ENCODE results near the gene WIPF3.

The WIPF3 gene

DNA sequence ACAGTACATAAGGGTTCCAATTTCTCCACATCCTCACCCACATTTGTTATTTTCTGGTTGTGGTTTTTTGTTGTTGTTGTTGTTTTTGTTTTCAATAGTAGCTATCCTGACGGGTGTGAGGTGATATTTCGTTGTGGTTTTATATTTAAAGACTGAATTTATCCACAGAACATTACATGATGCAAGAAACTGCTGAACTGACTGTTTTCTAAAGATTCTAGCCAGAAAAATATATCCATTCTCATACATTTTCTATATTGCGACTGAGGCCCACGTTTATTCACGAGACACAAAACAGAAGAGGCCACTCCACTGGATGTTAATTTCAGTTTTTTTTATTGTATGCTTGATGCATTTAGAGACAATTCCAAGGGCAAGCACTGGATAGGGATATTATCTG lies 113.5 kb downstream of the WIPF3 start:
- no peak for DNase-seq

DNA sequence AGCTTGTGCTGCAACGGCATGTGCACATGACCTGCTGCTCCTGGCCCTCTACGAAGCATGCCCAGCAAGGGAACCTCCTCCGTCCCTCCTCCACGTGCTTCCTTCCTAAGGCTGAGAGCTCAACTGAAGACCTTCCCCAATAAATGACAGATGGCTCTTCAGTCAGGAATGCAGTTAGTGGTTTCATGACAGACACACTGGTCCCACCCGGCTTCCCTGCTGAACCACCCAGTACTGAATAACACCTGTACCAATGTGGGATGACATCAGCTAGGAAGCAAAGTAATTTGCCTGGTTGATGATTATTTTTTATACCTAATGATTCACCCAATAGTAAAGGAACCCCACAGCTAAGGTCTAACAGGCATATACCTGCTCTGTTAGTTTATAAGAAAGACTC lies 114.2 kb downstream of the WIPF3 start:
- DNase-seq: no peak

DNA sequence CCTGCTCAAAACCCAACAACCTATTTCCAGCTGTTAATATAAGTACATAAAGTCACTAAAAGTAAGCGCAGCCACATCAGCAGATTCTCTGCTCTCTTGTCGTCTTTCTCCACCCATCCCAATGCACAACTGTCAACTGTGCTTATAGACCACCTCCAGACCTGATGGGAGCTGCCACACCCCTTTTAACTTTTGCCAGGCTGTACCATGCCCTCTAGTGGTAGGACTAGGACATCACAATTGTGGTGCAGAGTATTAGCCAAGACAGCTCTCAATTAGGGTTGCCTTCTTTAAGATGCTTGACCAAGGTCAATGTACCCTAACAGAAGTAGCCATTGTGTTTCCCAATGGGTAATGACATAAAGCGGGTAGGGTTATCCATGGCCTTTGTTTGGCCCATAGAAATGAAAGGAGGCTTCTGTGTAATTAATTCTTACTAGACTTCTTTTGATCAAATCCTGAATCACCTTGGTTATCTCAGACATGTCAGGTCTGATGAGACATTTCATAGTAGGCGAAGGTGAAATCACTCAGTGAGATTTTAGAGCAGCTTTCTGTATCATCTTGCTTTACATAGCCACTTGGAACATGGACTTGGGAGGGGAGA lies 115.2 kb downstream of the WIPF3 start:
- no peak for DNase-seq

DNA sequence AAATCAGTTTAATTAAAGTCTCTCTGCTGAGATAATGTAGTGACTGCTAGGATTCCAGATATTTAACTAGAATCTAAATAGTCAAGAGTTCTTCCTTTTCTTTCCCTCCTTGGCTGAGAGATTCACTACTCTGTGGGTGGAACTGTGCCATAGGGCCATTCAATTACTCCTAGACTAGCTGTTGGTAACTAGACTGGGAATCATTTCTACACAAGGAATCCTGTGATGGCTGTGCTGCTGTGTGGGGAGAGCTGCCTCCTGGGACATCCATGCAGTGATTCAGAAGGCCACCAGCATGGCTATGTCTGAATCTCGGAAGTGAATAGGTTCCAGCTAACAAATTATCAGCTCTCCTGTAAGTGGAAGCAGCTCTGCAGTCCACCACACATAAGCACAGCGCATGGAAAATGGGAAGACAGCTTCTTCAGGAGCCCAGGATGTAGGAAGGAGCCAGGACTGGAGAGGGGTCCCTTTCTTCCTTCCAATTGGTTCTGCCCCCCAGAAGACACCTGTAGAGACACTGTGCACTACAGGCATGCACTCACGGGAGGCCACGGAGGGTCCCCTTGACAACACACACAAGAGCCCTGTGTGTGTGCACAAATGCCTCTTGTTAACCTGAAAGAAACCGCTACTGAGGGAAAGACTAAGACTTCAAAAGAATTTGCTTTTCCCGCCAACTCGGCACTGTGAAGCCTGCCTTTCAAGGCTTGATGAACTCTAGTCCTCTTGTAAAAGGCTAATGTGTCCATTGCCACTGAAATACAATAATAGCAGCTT lies 116.8 kb downstream of the WIPF3 start:
- DNase-seq: no peak

DNA sequence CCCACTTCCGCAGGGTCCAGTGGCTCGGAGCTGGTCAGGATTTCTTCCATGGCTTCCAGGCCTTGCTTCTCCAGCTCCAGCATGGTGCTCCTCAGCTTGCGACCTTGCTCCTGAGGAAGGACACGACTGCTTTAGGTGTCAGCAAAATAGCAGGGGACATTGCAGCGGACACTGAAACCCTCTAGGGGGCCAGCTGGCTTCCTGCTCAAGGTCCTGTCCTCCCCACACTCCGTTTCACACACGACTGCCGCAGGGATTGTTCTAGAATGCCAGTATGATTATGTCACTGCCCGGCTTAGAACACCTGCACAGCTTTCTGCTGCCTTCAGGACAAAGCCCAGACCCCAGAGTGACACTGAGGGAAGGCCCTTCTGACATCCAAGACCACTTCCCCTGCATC lies 117.7 kb downstream of the WIPF3 start:
- no peak for DNase-seq

DNA sequence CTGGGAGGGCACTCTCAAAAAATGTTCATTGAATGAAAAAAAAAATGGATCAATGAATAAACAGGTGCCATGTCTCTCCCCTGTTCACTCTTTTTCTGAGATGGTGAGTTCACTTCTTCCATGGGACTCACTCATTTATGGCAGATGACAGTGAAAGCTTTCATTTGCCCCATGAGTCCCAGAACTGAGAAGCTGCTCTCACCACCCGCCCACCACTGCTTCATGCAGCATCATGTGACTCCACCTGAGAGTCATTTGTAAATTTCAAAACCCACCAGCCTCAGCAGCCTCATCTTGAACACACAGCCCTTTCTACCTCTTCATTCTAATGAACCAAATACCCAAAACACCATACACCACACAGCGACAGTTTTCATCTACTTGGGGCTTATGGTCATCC lies 118.4 kb downstream of the WIPF3 start:
- DNase-seq: no peak

DNA sequence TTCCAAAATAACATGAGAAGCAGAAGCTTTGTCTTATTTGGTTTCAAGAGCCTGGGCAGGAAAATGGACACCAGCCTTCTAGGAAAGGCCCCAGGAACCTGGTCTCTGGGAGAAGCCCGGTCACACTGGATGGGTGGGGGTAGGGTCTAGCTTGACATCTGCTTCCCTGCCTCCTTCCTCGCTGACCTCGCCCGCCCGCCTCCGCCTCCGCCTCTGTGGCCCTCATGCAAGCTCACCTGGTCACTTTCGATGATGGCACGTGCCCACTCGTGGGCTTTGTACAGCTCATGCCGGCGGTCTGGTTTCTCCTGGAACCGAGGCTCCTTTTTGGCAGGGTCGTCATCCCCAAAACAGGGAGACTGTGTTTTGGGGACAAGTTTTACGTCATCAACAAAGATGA lies 119.9 kb downstream of the WIPF3 start:
- no peak for DNase-seq

DNA sequence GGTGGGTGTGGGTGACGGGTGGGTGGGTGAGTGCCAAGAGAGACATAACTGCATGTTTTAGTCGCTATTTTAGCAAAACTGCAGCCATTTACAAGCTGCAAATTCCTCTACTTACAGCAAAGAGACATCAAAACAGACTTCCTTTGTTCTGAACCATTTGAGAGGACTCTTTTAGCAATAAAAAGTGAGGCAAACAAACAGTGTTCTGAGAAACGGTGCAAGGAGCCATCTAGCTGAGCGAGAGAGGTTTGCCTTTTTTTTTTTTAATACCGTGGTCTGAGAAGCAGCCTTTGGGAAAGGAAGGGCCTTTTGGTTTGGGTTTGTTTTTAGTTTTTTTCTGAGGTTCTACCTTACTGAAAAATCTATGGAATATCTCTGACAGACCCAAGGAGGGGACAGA lies 120.4 kb downstream of the WIPF3 start:
- DNase-seq: no peak

DNA sequence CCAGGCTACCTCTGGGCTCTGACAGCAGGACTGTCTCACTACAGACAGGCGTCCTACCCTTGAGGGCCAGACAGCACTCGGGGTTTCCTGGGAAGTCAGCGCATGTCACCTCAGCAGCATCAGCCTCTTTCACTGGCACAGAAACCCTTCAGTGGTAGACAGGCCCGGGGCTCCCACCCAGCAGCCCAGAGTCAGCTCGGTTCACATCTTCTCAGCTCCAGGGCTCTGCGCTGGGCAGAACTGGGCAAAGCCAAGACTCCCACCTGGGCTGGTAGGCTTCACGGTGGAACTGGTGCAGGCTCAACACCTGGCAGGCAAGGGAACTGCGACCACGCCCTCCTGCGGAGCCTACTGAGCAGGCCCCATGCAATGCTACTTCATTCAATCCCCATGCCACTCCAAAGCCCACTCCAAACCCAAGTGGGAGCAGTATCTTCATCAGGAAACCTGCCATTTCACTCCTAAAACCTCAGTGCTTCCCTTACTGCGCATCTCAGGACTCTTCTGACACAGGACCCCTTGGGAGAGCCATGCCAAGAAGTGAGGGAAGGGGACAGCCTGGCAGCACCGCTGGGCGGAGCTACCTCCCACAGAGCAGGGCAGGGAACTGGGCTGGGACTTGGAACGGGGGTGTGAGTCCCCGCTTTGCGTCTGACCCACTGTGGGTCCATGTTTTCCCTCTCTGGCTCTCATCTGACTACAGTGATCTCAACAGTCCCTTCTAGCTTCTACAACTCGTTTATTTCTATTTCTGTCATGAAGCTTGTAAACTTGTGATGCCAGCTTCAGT lies 122.9 kb downstream of the WIPF3 start:
- DNase-seq: no peak

DNA sequence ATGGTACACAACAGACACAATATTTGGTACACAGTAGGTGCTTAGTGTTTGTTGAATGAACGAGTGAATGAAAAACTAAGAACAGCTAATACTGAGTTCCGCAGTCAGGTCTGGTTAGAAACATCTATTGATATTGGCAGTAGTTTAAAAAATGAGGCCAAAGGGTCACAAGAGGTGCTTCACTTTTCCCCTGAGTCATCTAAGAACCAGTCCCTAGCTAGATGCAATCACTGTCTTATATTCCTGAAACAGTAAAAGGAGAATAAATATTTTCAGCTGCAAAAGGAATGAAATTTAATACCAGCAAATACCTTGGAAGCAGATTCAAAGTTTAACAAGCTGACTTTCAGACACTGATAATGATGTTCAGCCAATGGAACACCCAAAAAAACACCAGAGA lies 128.8 kb downstream of the WIPF3 start:
- no peak for DNase-seq

DNA sequence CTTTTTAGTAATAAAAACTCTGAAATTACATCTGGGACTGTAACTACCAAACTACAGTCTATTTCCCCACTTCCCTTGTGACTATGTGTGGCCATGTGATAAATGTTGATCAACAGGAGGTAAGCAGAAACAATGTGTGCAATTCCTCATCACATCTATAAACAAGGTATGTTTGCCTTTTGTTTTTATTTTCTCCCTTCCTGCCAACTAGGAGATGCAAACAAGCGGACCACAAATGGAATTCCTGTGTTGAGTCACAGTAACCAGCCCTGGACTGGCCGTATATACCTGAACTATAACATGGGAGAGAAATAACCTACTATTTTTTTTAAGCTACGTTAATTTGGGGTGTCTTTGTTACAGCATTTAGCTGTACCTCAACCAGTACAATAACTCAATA lies 130.8 kb downstream of the WIPF3 start:
- no peak for DNase-seq

DNA sequence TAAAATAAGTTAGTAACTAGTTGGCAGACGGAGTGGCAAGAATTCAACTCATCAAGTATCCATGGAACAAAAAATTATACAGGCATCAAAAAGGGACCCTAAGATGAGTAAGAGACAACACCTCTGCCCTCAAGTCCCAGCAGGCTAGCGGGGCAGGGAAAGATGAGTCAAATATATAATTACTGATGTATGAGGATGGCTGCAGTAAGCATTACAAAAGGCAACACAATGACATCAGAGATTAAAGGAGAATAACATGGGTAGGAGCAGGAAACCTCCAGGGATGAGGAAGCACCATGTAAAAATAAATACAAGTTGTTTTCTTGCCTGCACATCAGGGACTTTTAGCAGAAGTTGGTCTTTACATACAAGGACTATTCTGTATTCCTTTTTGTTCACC lies 133.9 kb downstream of the WIPF3 start:
- no peak for DNase-seq

DNA sequence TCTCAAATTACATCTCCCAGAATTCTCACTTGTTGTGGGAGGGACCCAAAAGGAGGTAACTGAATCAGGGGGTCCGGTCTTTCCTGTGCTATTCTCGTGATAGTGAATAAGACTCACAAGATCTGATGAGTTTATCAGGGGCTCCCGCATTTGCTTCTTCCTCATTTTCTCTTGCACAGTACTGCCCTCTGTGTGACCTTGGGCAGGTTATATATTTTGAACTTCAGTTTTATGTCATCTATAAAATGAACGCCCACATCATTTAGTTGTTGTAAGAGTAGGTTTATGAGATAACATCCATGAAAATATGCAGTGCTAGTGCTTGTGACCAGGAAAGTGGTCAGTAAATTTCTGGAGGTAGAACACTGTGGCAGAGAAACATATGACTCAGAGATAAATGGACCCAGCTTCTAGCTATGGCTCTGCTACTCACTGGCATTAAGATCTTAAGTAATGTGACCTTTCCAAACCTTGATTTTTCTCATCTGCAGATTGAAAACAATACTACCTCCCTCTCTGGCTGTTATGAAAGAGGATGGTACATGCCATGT lies 139.0 kb downstream of the WIPF3 start:
- no peak for DNase-seq

DNA sequence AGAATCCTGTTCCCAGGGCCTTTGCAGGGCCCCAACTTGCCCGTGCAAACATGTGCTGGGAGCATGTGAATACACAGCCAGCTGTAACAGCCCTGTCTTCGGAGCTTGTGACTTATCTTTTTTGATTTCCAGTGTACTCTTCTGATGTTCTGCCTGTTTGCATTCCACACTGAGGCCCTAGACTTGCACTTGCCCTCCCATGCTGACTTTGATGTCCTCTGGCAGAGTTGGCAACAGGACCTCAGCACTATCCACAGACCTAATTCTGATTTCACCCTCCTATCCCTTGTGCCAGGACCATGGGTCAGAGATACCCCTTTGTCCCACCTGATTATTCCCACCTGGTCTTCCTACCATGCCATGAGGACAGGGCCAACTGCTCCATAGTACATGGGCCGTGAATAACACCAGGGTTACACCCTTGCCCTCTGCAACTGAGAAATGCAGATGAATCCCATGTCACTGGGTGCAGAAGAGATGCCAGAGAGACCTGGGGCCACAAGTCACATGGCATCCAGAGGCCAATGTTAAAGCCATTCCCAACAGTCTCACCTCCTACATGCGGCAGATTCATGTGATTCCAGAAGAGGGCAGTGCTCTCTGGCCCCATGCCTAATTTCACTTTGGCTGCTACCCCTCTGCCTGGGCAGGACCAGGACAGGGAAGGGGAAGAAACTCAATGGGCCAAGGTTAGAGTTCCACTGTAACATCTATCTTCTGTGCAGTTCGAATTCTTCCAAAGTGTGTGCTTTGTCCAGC lies 140.3 kb downstream of the WIPF3 start:
- no peak for DNase-seq

DNA sequence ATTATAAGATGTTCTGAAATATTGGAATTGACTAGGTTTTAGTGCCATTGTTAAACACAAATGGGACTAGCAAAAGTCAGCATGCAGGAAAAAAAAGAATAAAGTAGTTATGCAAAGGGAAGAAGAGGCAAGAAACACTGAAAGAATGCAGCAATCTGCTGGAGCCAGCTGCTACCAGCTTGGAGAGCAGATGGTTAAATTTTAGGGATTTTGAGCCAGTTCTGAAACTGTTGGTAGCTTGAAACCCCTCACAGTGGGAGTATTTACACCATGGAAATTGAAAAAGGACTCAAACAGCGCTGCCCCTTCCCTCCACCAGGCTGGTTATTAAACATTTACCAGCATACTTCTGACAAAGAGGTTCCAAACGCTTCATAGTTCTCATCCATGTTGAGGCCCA lies 142.3 kb downstream of the WIPF3 start:
- DNase-seq: no peak

DNA sequence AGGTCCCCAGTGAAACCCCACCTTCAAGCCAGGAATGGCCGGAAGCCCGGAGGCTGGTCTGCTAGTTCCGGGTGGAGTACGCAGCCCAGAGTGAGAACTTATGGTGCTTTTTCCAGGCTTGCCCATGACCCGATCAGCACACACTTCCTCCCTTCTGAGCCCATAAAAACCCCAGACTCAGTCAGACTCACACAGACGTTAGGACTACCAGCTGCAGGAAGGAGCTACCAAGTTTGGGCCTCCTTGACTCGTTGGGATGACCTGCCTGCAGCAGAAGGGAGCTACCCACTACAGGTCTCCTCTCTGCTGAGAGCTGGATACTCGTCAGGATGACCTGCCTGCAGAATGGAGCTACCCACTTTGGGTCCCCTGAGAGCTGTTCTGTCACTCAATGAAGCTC lies 144.2 kb downstream of the WIPF3 start:
- no peak for DNase-seq

DNA sequence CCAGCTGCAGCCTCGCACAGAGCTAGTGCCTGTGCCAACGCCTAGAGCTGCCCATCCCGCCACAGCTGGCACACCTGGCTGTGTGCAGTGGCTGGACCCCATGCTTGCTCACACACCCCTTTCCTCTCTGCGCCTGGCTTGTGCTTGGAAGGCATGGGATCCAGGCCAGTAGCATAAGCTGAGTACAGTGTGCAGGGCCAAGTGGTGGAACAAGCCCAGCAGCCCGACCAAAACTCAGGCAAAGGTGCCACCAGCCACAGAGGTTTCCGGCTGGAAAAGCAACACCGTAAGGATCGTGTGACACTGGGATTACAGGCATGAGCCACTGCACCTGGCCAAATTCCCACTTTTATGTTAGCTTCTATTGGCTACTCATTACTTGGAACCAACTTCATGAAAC lies 144.9 kb downstream of the WIPF3 start:
- DNase-seq: no peak

DNA sequence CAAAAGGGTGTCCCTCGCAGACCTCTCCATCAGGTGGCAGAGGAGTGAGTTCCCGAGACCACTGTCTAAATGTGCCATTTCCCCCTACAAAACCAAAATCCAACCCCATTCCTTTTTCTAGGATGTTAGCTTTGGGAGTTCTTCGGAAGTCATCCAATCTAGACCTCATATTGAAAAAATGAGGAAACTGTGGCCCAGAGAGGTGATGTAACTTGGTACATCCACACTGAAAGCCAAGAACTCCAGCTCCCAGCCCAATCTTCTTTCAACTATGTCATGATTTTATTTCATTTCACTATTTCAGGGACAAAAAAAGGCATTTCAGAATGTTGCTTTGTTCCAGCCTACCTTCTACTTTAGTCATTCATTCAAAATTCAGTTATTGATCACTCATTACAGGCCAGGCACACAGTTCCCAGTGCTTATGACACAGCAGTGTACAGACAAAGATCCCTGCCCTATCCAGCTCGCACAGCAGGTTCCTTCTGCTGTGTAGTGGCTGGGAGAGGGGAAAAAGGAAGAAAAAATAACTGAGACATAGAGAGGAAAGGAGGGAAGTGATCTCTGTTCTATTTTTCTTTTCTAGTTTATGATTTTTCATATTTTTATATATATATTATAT lies 147.5 kb downstream of the WIPF3 start:
- no peak for DNase-seq

DNA sequence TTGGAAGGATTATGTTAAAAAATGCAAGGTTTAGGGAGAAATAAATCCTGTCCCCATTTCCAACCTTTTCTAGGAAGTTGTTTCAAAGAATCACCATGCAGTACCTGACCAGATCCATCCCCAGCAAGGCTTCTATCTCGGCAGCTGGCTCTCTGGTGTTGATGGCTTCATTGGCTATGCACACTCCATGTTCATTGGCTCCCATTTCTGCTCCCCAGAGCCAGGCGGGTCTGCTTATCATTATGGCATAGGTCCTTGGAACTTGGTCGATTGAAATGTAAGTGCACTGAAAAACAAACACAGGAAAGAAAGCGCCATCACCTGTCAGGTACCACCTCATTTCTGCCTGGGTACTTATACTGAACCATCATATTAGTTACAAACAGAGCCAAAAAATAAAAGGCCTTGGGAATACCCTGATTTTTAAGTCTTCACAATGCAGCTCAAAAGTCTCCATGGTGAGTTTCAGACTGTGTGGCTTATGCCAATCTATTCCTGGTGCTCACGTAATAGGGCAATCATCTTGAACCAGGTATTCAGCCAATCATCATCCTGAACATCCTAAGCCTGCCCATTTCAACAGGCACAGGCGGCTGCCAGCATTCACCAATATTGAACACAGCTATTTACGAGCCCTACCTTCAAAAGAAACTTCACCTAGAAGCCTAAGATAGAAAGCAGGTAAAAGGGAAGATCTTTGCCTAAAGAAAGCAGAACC lies 148.9 kb downstream of the WIPF3 start:
- DNase-seq: no peak

DNA sequence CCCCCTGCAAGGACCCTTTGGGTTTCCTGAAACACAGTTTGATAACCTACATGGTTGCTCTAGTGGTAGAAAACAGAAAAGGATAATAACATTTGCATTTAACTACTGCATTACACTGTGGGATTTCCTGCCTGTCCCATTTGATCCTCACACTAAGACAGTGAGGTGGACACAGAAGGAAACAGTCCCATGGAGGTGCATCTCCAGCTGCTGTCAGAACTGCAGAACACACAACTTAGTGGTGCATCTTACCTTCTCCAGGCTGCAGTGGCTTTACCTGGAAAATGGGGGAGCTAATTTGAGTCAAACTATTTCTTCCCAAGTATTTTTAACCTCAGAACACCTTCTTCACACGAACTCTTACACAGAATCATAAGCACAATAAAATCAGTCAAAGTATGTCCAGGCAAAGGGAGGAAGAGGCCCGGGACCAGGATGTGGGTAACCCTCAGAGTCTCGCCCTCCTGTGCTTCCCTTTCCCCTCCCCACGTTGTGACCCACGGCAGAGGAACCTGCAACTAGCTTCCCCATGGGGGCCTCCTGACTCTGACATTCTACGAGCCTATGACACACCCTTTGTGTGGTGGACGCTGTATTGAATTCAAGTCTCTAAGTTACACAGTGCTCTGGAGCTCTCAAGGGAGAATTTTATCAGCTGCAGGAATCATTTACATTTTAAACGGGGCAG lies 149.6 kb downstream of the WIPF3 start:
- DNase-seq: no peak

DNA sequence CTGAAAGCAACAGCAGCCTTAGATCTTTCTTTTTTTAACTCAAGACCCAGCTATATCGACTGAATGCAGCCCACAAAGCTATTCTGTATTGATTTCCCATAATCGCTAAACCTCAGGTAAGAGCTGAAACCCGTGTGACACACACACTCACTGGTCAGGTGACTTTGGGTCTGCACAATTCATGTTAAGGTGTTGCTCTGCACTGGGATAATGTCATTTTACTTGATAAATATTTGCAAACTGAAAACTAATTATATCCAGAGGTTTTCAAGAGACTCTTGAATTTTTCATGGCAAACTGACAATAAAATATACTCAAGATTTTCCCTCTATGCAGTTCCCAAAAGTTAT lies 150.2 kb downstream of the WIPF3 start:
- no peak for DNase-seq
